H9 (cell line): ENCODE results near the gene ATP13A1. TPM values are rescaled to one million over a fixed set of nuclear protein-coding genes. Genes with fewer than 3 reads are reported as not detected.

Experiments used
- DNase-seq: peaks from one replicate; pipeline ENCODE4 v3.0.0-alpha.2; 2017
- H2AFZ ChIP-seq: one replicate; pipeline ENCODE4 v1.6.1; 2013; ENCODE audit warnings: mild to moderate bottlenecking, low read length, control low read depth, moderate library complexity
- H2AK5ac ChIP-seq: 2 replicates; pipeline ENCODE4 v1.6.1; 2013; ENCODE audit warnings: low read length, control low read depth, mixed read lengths; ENCODE audit not compliant: insufficient read length
- H2BK120ac ChIP-seq: one replicate; pipeline ENCODE4 v1.6.1; 2013; ENCODE audit warnings: low read depth, mild to moderate bottlenecking, low read length, control low read depth, inconsistent platforms; ENCODE audit not compliant: poor library complexity, severe bottlenecking
- H2BK12ac ChIP-seq: 2 replicates; pipeline ENCODE4 v1.6.1; 2013; ENCODE audit warnings: low read length, control low read depth, mixed read lengths, low read depth; ENCODE audit not compliant: insufficient read length
- H2BK15ac ChIP-seq: 2 replicates; pipeline ENCODE4 v1.6.1; 2013; ENCODE audit warnings: low read depth, low read length, control low read depth
- H2BK20ac ChIP-seq: one replicate; pipeline ENCODE4 v1.6.1; 2013; ENCODE audit warnings: low read depth, mild to moderate bottlenecking, low read length, control low read depth, inconsistent platforms; ENCODE audit not compliant: poor library complexity, severe bottlenecking
- H2BK5ac ChIP-seq: 2 replicates; pipeline ENCODE4 v1.6.1; 2013; ENCODE audit warnings: low read length, control low read depth, mixed read lengths; ENCODE audit not compliant: insufficient read length
- H3K14ac ChIP-seq: 2 replicates; pipeline ENCODE4 v1.6.1; 2013; ENCODE audit warnings: low read length, control low read depth; ENCODE audit not compliant: insufficient read depth
- H3K18ac ChIP-seq: 2 replicates; pipeline ENCODE4 v1.6.1; 2013; ENCODE audit warnings: low read depth, mild to moderate bottlenecking, mixed read lengths, low read length, control low read depth; ENCODE audit not compliant: insufficient read length
- H3K23ac ChIP-seq: 2 replicates; pipeline ENCODE4 v1.6.1; 2013; ENCODE audit warnings: low read length, control low read depth, mixed read lengths, low read depth; ENCODE audit not compliant: insufficient read length
- H3K23me2 ChIP-seq: 2 replicates; pipeline ENCODE4 v1.6.1; 2013; ENCODE audit warnings: low read depth, mild to moderate bottlenecking, mixed read lengths, low read length, control low read depth; ENCODE audit not compliant: insufficient read length, poor library complexity, severe bottlenecking
- H3K27ac ChIP-seq: 2 replicates; pipeline ENCODE4 v1.5.1; 2013; ENCODE audit warnings: low read length, control low read depth, mixed read lengths, low read depth; ENCODE audit not compliant: insufficient read length
- H3K27me3 ChIP-seq: 2 replicates; pipeline ENCODE4 v1.6.1; 2013; ENCODE audit warnings: low read length, control low read depth, inconsistent platforms; ENCODE audit not compliant: insufficient read depth
- H3K4ac ChIP-seq: 2 replicates; pipeline ENCODE4 v1.6.1; 2013; ENCODE audit warnings: low read depth, mild to moderate bottlenecking, control low read depth, inconsistent platforms, low read length, moderate library complexity
- H3K4me1 ChIP-seq: 2 replicates; pipeline ENCODE4 v1.6.1; 2013; ENCODE audit warnings: low read length, control low read depth, inconsistent platforms; ENCODE audit not compliant: insufficient read depth
- H3K4me2 ChIP-seq: 2 replicates; pipeline ENCODE4 v1.6.1; 2013; ENCODE audit warnings: low read length, control low read depth, mixed read lengths; ENCODE audit not compliant: insufficient read length, insufficient read depth
- H3K56ac ChIP-seq: 2 replicates; pipeline ENCODE4 v1.6.1; 2013; ENCODE audit warnings: low read depth, mild to moderate bottlenecking, mixed read lengths, low read length, control low read depth; ENCODE audit not compliant: insufficient read length
- H3K79me1 ChIP-seq: 2 replicates; pipeline ENCODE4 v1.6.1; 2013; ENCODE audit warnings: low read depth, mild to moderate bottlenecking, moderate library complexity, low read length, control low read depth, inconsistent platforms; ENCODE audit not compliant: insufficient read depth, poor library complexity, severe bottlenecking
- H3K79me2 ChIP-seq: 2 replicates; pipeline ENCODE4 v1.6.1; 2013; ENCODE audit warnings: low read length, control low read depth, inconsistent platforms; ENCODE audit not compliant: insufficient read depth
- H3K9ac ChIP-seq: 2 replicates; pipeline ENCODE4 v1.6.1; 2013; ENCODE audit warnings: low read length, control low read depth, mixed read lengths; ENCODE audit not compliant: insufficient read length; ENCODE audit errors: extremely low read depth
- H3K9me3 ChIP-seq: one replicate; pipeline ENCODE4 v1.6.1; 2013; ENCODE audit warnings: low read depth, low read length, inconsistent platforms; ENCODE audit not compliant: control insufficient read depth
- H3T11ph ChIP-seq: one replicate; pipeline ENCODE4 v1.6.1; 2013; ENCODE audit warnings: mild to moderate bottlenecking, low read length, control low read depth, inconsistent platforms
- H4K20me1 ChIP-seq: one replicate; pipeline ENCODE4 v1.6.1; 2013; ENCODE audit not compliant: control insufficient read depth, insufficient read length, insufficient read depth
- H4K5ac ChIP-seq: 2 replicates; pipeline ENCODE4 v1.6.1; 2013; ENCODE audit warnings: low read depth, mild to moderate bottlenecking, mixed read lengths, low read length, control low read depth; ENCODE audit not compliant: insufficient read length
- H4K8ac ChIP-seq: replicated peaks from 2 replicates; pipeline ENCODE4 v1.6.1; 2013; ENCODE audit warnings: low read length, control low read depth, mixed read lengths, low read depth; ENCODE audit not compliant: insufficient read length
- H4K91ac ChIP-seq: 2 replicates; pipeline ENCODE4 v1.6.1; 2013; ENCODE audit warnings: low read depth, mild to moderate bottlenecking, moderate library complexity, mixed read lengths, low read length, control low read depth; ENCODE audit not compliant: insufficient read length
- H3K27ac Mint-ChIP-seq, 3 experiments: 2 replicates in 2 of 3; 3 replicates in 1 of 3; pipeline ENCODE4 v1.8.0; 2020 to 2021; ENCODE audit warnings: mixed read lengths in 3 of 3, mild to moderate bottlenecking in 1 of 3, moderate library complexity in 1 of 3
- H3K27me3 Mint-ChIP-seq: 2 replicates; pipeline ENCODE4 v1.8.0; 2021; ENCODE audit warnings: low read depth, mild to moderate bottlenecking, moderate library complexity, mixed read lengths
- H3K36me3 Mint-ChIP-seq, 3 experiments: 2 replicates in 2 of 3; 3 replicates in 1 of 3; pipeline ENCODE4 v1.8.0; 2020 to 2021; ENCODE audit warnings: low read depth in 3 of 3, mixed read lengths in 3 of 3; ENCODE audit not compliant: insufficient read depth in 1 of 3
- H3K4me1 Mint-ChIP-seq, 2 experiments: 2 replicates each; pipeline ENCODE4 v1.8.0; 2020; ENCODE audit warnings: mixed read lengths in 2 of 2
- H3K4me3 Mint-ChIP-seq, 2 experiments: 2 replicates in 1 of 2; 3 replicates in 1 of 2; pipeline ENCODE4 v1.8.0; 2020 to 2021; ENCODE audit warnings: mild to moderate bottlenecking in 2 of 2, mixed read lengths in 2 of 2, moderate library complexity in 1 of 2
- H3K9me3 Mint-ChIP-seq, 2 experiments: 2 replicates in 1 of 2; 3 replicates in 1 of 2; pipeline ENCODE4 v1.8.0; 2020; ENCODE audit warnings: mild to moderate bottlenecking in 2 of 2, mixed read lengths in 2 of 2, moderate library complexity in 1 of 2
- WGBS: extraction: QIAGEN DNeasy Blood & Tissue Kit; methylation state at CpG from one replicate; pipeline ENCODE4 v1.1.7; 2013; ENCODE audit warnings: missing lambda C conversion rate, low lambda C conversion rate, mixed read lengths; ENCODE audit not compliant: insufficient read length; ENCODE audit errors: extremely low coverage; 5-methylcytosine and 5-hydroxymethylcytosine counted together
- total RNA-seq: library from RNA; stranded (reverse); gene quantifications from 2 replicates; pipeline ENCODE4 v1.2.1, GENCODE V29; 2021
- TF ChIP-seq, protein P1 (sequence below): fragments of 200-600 bp; sonication (generic); conservative IDR thresholded peaks from 3 replicates; pipeline ENCODE4 v1.8.0; 2021; ENCODE audit warnings: antibody characterized with exemption, mild to moderate bottlenecking

Gene ATP13A1
- total RNA-seq, 1 experiment from 2014 or later: 67.8 TPM

- no peak for DNase-seq
- no peaks in the 10 kb centered on the region for H4K20me1 ChIP-seq
- H2BK120ac ChIP-seq: no peak overlapping the region
- H2BK20ac ChIP-seq: no peak overlapping the region
- H2AK5ac ChIP-seq: no peak overlapping the region
- WGBS: no CpG with 5 or more reads among the region's 5 CpGs
- no peaks in the 10 kb centered on the region for H3K79me1 ChIP-seq
- H3K9me3 ChIP-seq: no peaks in the 10 kb centered on the region
- H4K8ac ChIP-seq: no peak overlapping the region
- Mint-ChIP-seq H3K27ac (no peak overlapping the region; a peak in 1 of 7 replicates), H3K9me3 (no peaks in the 10 kb centered on the region), H3K4me3 (no peak overlapping the region), H3K36me3 (peaks cover 9 to 39% (median 28%) of the 10 kb centered on the region in 3 experiments; a peak in 6 of 7 replicates), H3K4me1 (peaks cover 2 to 6% of the 10 kb centered on the region in 2 experiments), H3K27me3 (peaks cover under 1% of the 10 kb centered on the region; the same call in 1 of the 2 replicates)
- H4K5ac ChIP-seq: no peak overlapping the region
- H3K27me3 ChIP-seq: no peaks in the 10 kb centered on the region
- no peak overlapping the region for H3K9ac ChIP-seq
- H3K18ac ChIP-seq: no peak overlapping the region
- H4K91ac ChIP-seq: no peak overlapping the region
- H3K4me1 ChIP-seq: no peaks in the 10 kb centered on the region
- H3T11ph ChIP-seq: no peak overlapping the region
- TF ChIP-seq, protein P1, sequence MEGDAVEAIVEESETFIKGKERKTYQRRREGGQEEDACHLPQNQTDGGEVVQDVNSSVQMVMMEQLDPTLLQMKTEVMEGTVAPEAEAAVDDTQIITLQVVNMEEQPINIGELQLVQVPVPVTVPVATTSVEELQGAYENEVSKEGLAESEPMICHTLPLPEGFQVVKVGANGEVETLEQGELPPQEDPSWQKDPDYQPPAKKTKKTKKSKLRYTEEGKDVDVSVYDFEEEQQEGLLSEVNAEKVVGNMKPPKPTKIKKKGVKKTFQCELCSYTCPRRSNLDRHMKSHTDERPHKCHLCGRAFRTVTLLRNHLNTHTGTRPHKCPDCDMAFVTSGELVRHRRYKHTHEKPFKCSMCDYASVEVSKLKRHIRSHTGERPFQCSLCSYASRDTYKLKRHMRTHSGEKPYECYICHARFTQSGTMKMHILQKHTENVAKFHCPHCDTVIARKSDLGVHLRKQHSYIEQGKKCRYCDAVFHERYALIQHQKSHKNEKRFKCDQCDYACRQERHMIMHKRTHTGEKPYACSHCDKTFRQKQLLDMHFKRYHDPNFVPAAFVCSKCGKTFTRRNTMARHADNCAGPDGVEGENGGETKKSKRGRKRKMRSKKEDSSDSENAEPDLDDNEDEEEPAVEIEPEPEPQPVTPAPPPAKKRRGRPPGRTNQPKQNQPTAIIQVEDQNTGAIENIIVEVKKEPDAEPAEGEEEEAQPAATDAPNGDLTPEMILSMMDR: no peak
- H2AFZ ChIP-seq: no peak overlapping the region
- H3K23ac ChIP-seq: no peak overlapping the region
- no peak overlapping the region for H3K14ac ChIP-seq
- no peak overlapping the region for H3K4me2 ChIP-seq
- no peak overlapping the region for H3K4ac ChIP-seq
- no peak overlapping the region for H2BK15ac ChIP-seq
- H3K27ac ChIP-seq: no peak overlapping the region
- H2BK12ac ChIP-seq: no peak overlapping the region
- no peak overlapping the region for H2BK5ac ChIP-seq
- no peak overlapping the region for H3K56ac ChIP-seq
- peaks cover 3% of the 10 kb centered on the region for H3K23me2 ChIP-seq
- no peaks in the 10 kb centered on the region for H3K79me2 ChIP-seq
Measured at GRCh38 chr19:19632661-19633060, 30.8 kb downstream of the ATP13A1 start.
